Stomach (tissue), 9 donors: ENCODE measurements around the gene TNNI2. TPM values are rescaled to one million over a fixed set of nuclear protein-coding genes. Genes with fewer than 3 reads are reported as not detected.

Experiments
- DNase-seq, 2 donors: peaks; one replicate each; pipeline versions ENCODE4 v3.0.0 to v3.0.0-alpha.2; 2013 to 2019
- H3K27ac ChIP-seq, 5 donors: fragments of 200-600 bp in 4 of 5; sonication (generic) in 4 of 5; one replicate each; pipeline ENCODE4 v1.5.1; 2013 to 2019; ENCODE audit warnings: mild to moderate bottlenecking in 1 of 5, moderate library complexity in 1 of 5
- H3K27me3 ChIP-seq, 3 donors: fragments of 200-600 bp; sonication (generic); one replicate each; pipeline ENCODE4 v1.5.1; 2017 to 2019; ENCODE audit warnings: mixed run types in 1 of 3
- H3K36me3 ChIP-seq, 4 donors: fragments of 200-600 bp; sonication (generic); 1 replicate in 3 of 4; 2 replicates in 1 of 4; pipeline ENCODE4 v1.5.1; 2016 to 2019
- H3K4me1 ChIP-seq, 4 donors: fragments of 200-600 bp; sonication (generic); one replicate each; pipeline ENCODE4 v1.5.1; 2016 to 2019
- H3K4me3 ChIP-seq, 4 donors: fragments of 200-600 bp; sonication (generic) in 3 of 4; one replicate each; pipeline ENCODE4 v1.5.1; 2016 to 2019; ENCODE audit warnings: mild to moderate bottlenecking in 1 of 4
- H3K9me3 ChIP-seq, 4 donors: fragments of 200-600 bp; sonication (generic); one replicate each; pipeline ENCODE4 v1.5.1; 2016 to 2019
- CTCF ChIP-seq, 7 experiments: fragments of 450-650 bp in 4 of 7; fragments of 200-600 bp in 3 of 7; sonication (generic) in 3 of 7; IDR thresholded peaks; one replicate each; pipeline ENCODE4 v1.5.1; 2016 to 2019; ENCODE audit warnings: antibody characterized with exemption in 7 of 7, control low read depth in 2 of 7, mild to moderate bottlenecking in 1 of 7
- EP300 ChIP-seq: sonication (generic); formaldehyde crosslinking; IDR thresholded peaks from one replicate; pipeline ENCODE4 v1.6.1; 2017; ENCODE audit warnings: antibody characterized with exemption
- POLR2A ChIP-seq, 4 donors: fragments of 450-650 bp; IDR thresholded peaks; one replicate each; pipeline ENCODE4 v1.6.1; 2016; ENCODE audit warnings: antibody characterized with exemption in 4 of 4, control low read depth in 2 of 4, mild to moderate bottlenecking in 1 of 4, moderate library complexity in 1 of 4
- POLR2AphosphoS5 ChIP-seq, 3 donors: sonication (generic); formaldehyde crosslinking; IDR thresholded peaks; one replicate each; pipeline ENCODE4 v1.6.1; 2016; ENCODE audit warnings: antibody characterized with exemption in 3 of 3
- WGBS, 5 donors: extraction: QIAGEN DNeasy Blood & Tissue Kit in 3 of 5; methylation state at CpG; one replicate each; pipeline versions ENCODE4 v1.1.5 to v1.1.7; 2013 to 2018; 5-methylcytosine and 5-hydroxymethylcytosine counted together
- intact Hi-C: fragments of 100-400 bp; cut with DNase I; formaldehyde crosslinking; loops from one replicate; pipeline ENCODE4 v1.15.1; 2023; ENCODE audit warnings: low total_unique reads
- polyA plus RNA-seq, 3 donors: library from polyadenylated mRNA; stranded (reverse); fragments of 200-250 nt; gene quantifications; one replicate each; pipeline ENCODE4 v1.2.3, GENCODE V29; 2013
- small RNA-seq, 4 donors: library from RNA; depleted of rRNA; stranded (forward); fragments of <200 nt; gene quantifications; one replicate each; pipeline ENCODE3, GENCODE V24; 2016
- total RNA-seq, 5 donors: library from RNA; depleted of rRNA; stranded (reverse); fragments of >200 nt; gene quantifications; one replicate each; pipeline versions ENCODE4 v1.1.0 to v1.2.3, GENCODE V29; 2014 to 2016
- donor health status: healthy with polysubstance abuse.
- donor health status: Bipolar disorder and iron deficiency.
- donor health status: healthy.

TNNI2 gene
- total and polyA plus RNA-seq, 8 donors: 0.93 to 23.4 (median 12.1) TPM; not detected in 4

- Histone ChIP-seq H3K9me3 (no peaks in the 10 kb centered on the region), H3K27me3 (peaks cover 0 to 20% (median 0%) of the 10 kb centered on the region in 3 donors), H3K36me3 (peaks cover 0 to 55% (median 45%) of the 10 kb centered on the region in 4 donors), H3K27ac (peak overlapping the region in 1 of 5 donors; percentile 11), H3K4me1 (peaks cover 0 to 33% (median 10%) of the 10 kb centered on the region in 4 donors), H3K4me3 (no peak overlapping the region)
- 77 to 88% (median 86%) methylated on average over 6 of the region's 6 CpGs for WGBS, 5 donors
- peak in 1 of 2 donors; percentile 7 for DNase-seq
- intact Hi-C loops: no loop called here
- TF ChIP-seq POLR2A (IDR thresholded peaks at IDR 0.05): no peak
These were observed 50.0 kb downstream of the TNNI2 start for GRCh38 chr11:1888811-1889210.

- TF ChIP-seq CTCF (IDR thresholded peaks at IDR 0.05): no peak
- no peak for TF ChIP-seq POLR2AphosphoS5 (IDR thresholded peaks at IDR 0.05)
- no peak for TF ChIP-seq POLR2A (IDR thresholded peaks at IDR 0.05)
- no peak for TF ChIP-seq EP300
- 72 to 83% (median 75%) methylated on average over 16 to 34 of the region's 34 CpGs for WGBS, 5 donors
- Histone ChIP-seq H3K9me3 (no peaks in the 10 kb centered on the region), H3K4me1 (peaks cover 0 to 33% (median 10%) of the 10 kb centered on the region in 4 donors), H3K27me3 (peaks cover 0 to 20% (median 0%) of the 10 kb centered on the region in 3 donors), H3K36me3 (peaks cover 0 to 49% (median 40%) of the 10 kb centered on the region in 4 donors), H3K27ac (no peak overlapping the region), H3K4me3 (no peak overlapping the region)
- peak; percentile 42 to 56 for DNase-seq
- intact Hi-C loops: no loop called here
These were observed 50.6 kb downstream of the TNNI2 start for GRCh38 chr11:1889224-1889930.

GRCh38 chr11:1889941-1890855, 51.4 kb downstream of the TNNI2 start:
- intact Hi-C loops: no loop called here
- Histone ChIP-seq H3K27me3 (peaks cover 0 to 20% (median 0%) of the 10 kb centered on the region in 3 donors), H3K4me3 (no peak overlapping the region), H3K4me1 (peaks cover 0 to 33% (median 10%) of the 10 kb centered on the region in 4 donors), H3K36me3 (peaks cover 0 to 41% (median 35%) of the 10 kb centered on the region in 4 donors), H3K27ac (peak overlapping the region in 2 of 5 donors; percentile 14 to 26), H3K9me3 (no peaks in the 10 kb centered on the region)
- peak in 1 of 2 donors; percentile 4 for DNase-seq
- 65 to 83% (median 80%) methylated on average over 26 to 33 of the region's 33 CpGs for WGBS, 5 donors
- no peak for TF ChIP-seq POLR2A (IDR thresholded peaks at IDR 0.05)
- TF ChIP-seq POLR2AphosphoS5 (IDR thresholded peaks at IDR 0.05): no peak
- no peak for TF ChIP-seq CTCF (IDR thresholded peaks at IDR 0.05)
- no peak for TF ChIP-seq EP300

Small RNA genes within 50 kb of the gene (small RNA-seq; reads per million reads assigned to genes)
- 0 reads per million in 4 donors for gene AC051649.1
- gene MIR4298: 0 reads per million in 4 donors

Other genes starting within 250 kb of the TNNI2 start
- not detected for gene KRTAP5-2, start 240.7 kb upstream of the TNNI2 start, total RNA-seq
- gene KRTAP5-2, start 240.7 kb upstream of the TNNI2 start, polyA plus RNA-seq: not detected
- not detected for gene KRTAP5-3, start 230.5 kb upstream of the TNNI2 start, total RNA-seq
- gene KRTAP5-3, start 230.5 kb upstream of the TNNI2 start, polyA plus RNA-seq: not detected
- not detected for gene KRTAP5-4, start 216.8 kb upstream of the TNNI2 start, total RNA-seq
- not detected for gene KRTAP5-4, start 216.8 kb upstream of the TNNI2 start, polyA plus RNA-seq
- gene KRTAP5-5, start 209.2 kb upstream of the TNNI2 start, total RNA-seq: not detected
- gene KRTAP5-5, start 209.2 kb upstream of the TNNI2 start, polyA plus RNA-seq: not detected
- not detected for gene KRTAP5-6, start 141.8 kb upstream of the TNNI2 start, total RNA-seq
- not detected for gene KRTAP5-6, start 141.8 kb upstream of the TNNI2 start, polyA plus RNA-seq
- under 1 TPM in 1 of 5 donors, not detected in 4; 0.72 TPM for gene IFITM10, start 88.4 kb upstream of the TNNI2 start, total RNA-seq
- 1 to 10 TPM in 1 of 3 donors, under 1 TPM in 2; 0.19 to 1.1 (median 0.95) TPM for gene IFITM10, start 88.4 kb upstream of the TNNI2 start, polyA plus RNA-seq
- 100 to 1,000 TPM; 115 to 590 (median 210) TPM for gene CTSD, start 75.1 kb upstream of the TNNI2 start, total RNA-seq
- gene CTSD, start 75.1 kb upstream of the TNNI2 start, polyA plus RNA-seq: 100 to 1,000 TPM; 173 to 538 (median 529) TPM
- gene SYT8, start 4.0 kb upstream of the TNNI2 start, total RNA-seq: 10 to 100 TPM in 1 of 5 donors, 1 to 10 TPM in 1, under 1 TPM in 3; 0.72 to 13.4 (median 0.92) TPM
- gene SYT8, start 4.0 kb upstream of the TNNI2 start, polyA plus RNA-seq: 10 to 100 TPM in 1 of 3 donors, 1 to 10 TPM in 2; 1.7 to 77.3 (median 3.7) TPM
- 10 to 100 TPM in 4 of 5 donors, 1 to 10 TPM in 1; 9.8 to 78.8 (median 46.8) TPM for gene LSP1, start 14.1 kb downstream of the TNNI2 start, total RNA-seq
- gene LSP1, start 14.1 kb downstream of the TNNI2 start, polyA plus RNA-seq: 100 to 1,000 TPM in 2 of 3 donors, 10 to 100 TPM in 1; 29.0 to 239 (median 155) TPM
- not detected for gene PRR33, start 52.9 kb downstream of the TNNI2 start, total RNA-seq
- under 1 TPM in 1 of 3 donors, not detected in 2; 0.03 TPM for gene PRR33, start 52.9 kb downstream of the TNNI2 start, polyA plus RNA-seq
- gene TNNT3, start 80.7 kb downstream of the TNNI2 start, total RNA-seq: 1 to 10 TPM in 2 of 5 donors, not detected in 3; 2.3 to 7.2 TPM
- 10 to 100 TPM in 1 of 3 donors, 1 to 10 TPM in 1, under 1 TPM in 1; 0.75 to 14.5 (median 3.1) TPM for gene TNNT3, start 80.7 kb downstream of the TNNI2 start, polyA plus RNA-seq
- 100 to 1,000 TPM in 2 of 5 donors, 10 to 100 TPM in 3; 14.0 to 281 (median 73.8) TPM for gene MRPL23, start 108.4 kb downstream of the TNNI2 start, total RNA-seq
- 100 to 1,000 TPM; 114 to 317 (median 231) TPM for gene MRPL23, start 108.4 kb downstream of the TNNI2 start, polyA plus RNA-seq
- 1,000 to 10,000 TPM in 1 of 5 donors, 100 to 1,000 TPM in 1, 10 to 100 TPM in 3; 33.3 to 2,215 (median 50.9) TPM for gene H19, start 158.9 kb downstream of the TNNI2 start, total RNA-seq
- gene H19, start 158.9 kb downstream of the TNNI2 start, polyA plus RNA-seq: 100 to 1,000 TPM in 1 of 3 donors, 10 to 100 TPM in 2; 46.6 to 217 (median 58.0) TPM